PC-3 (cell line): Measurements from ENCODE around the gene TAF1B. TPM values are rescaled to one million over a fixed set of nuclear protein-coding genes. Genes with fewer than 3 reads are reported as not detected.

Source experiments
- ATAC-seq: fragments of 200-7000 bp; cut with Tn5 transposase; 2 replicates; pipeline ENCODE4 v1.9.1; 2020; ENCODE audit warnings: mild to moderate bottlenecking, moderate library complexity
- BruUV-seq: library from RNA; stranded (reverse); fragments of 400-500 nt; replicated peaks from 2 replicates; lab custom pipeline; 2021; lab: Mats Ljungman, UMichigan
- CTCF ChIA-PET: fragments of 300-600 bp; sonication (Branson Sonifier 250); formaldehyde crosslinking; loops from one replicate; lab custom pipeline; 2022; ENCODE audit warnings: antibody characterized with exemption; lab: Charles Lee
- POLR2A ChIA-PET: fragments of 300-600 bp; sonication (Branson Sonifier 250); formaldehyde crosslinking; loops from one replicate; lab custom pipeline; 2022; ENCODE audit warnings: antibody characterized with exemption; ENCODE audit not compliant: unreplicated experiment; lab: Charles Lee
- DNase-seq: peaks from one replicate; pipeline ENCODE4 v3.0.0-alpha.2; 2015
- H2AFZ ChIP-seq: fragments of 300-600 bp; sonication (generic); 2 replicates; pipeline ENCODE4 v1.6.0; 2016; ENCODE audit warnings: antibody characterized with exemption, low read length
- H3F3A ChIP-seq: fragments of 300-600 bp; sonication (generic); one replicate; pipeline ENCODE4 v1.6.0; 2017; ENCODE audit warnings: antibody characterized with exemption, low read length, control low read depth, mild to moderate bottlenecking; ENCODE audit not compliant: unreplicated experiment
- H3K27ac ChIP-seq: fragments of 300-600 bp; sonication (generic); 2 replicates; pipeline ENCODE4 v1.5.1; 2016; ENCODE audit warnings: mild to moderate bottlenecking, low read length
- H3K27me3 ChIP-seq: fragments of 300-600 bp; sonication (generic); 2 replicates; pipeline ENCODE4 v1.6.1; 2016; ENCODE audit warnings: low read length, mixed read lengths
- H3K36me3 ChIP-seq: fragments of 300-600 bp; sonication (generic); 2 replicates; pipeline ENCODE4 v1.6.1; 2016; ENCODE audit warnings: low read depth, mixed run types, low read length, mixed read lengths
- H3K4me1 ChIP-seq: fragments of 300-600 bp; sonication (generic); 2 replicates; pipeline ENCODE4 v1.5.1; 2016; ENCODE audit warnings: low read length; ENCODE audit not compliant: insufficient read depth
- H3K4me2 ChIP-seq: fragments of 300-600 bp; sonication (generic); 2 replicates; pipeline ENCODE4 v1.6.0; 2016; ENCODE audit warnings: low read length
- H3K4me3 ChIP-seq: fragments of 300-600 bp; sonication (generic); 2 replicates; pipeline ENCODE4 v1.5.1; 2016; ENCODE audit warnings: mild to moderate bottlenecking, low read length, mixed read lengths
- H3K79me2 ChIP-seq: fragments of 300-600 bp; sonication (generic); 2 replicates; pipeline ENCODE4 v1.6.1; 2017; ENCODE audit warnings: low read length, mixed read lengths
- H3K9ac ChIP-seq: fragments of 300-600 bp; sonication (generic); 2 replicates; pipeline ENCODE4 v1.6.0; 2016; ENCODE audit warnings: mild to moderate bottlenecking, low read length
- H3K9me2 ChIP-seq: fragments of 300-600 bp; sonication (generic); replicated peaks from 2 replicates; pipeline ENCODE4 v1.6.1; 2016; ENCODE audit warnings: mixed run types, low read length, mixed read lengths
- H3K9me3 ChIP-seq: fragments of 300-600 bp; sonication (generic); 2 replicates; pipeline ENCODE4 v1.6.1; 2016; ENCODE audit warnings: low read length, mixed read lengths
- H4K20me1 ChIP-seq: fragments of 300-600 bp; sonication (generic); 2 replicates; pipeline ENCODE4 v1.6.1; 2016; ENCODE audit warnings: low read length, mixed read lengths
- CTCF ChIP-seq: fragments of 300-600 bp; sonication (generic); conservative IDR thresholded peaks from 2 replicates; pipeline ENCODE4 v1.5.1; 2017; ENCODE audit warnings: antibody characterized with exemption, low read depth, mild to moderate bottlenecking, low read length
- EZH2 ChIP-seq: fragments of 300-600 bp; sonication (generic); IDR thresholded peaks from one replicate; pipeline ENCODE4 v1.6.1; 2017; ENCODE audit warnings: antibody characterized with exemption, mild to moderate bottlenecking, low read length; ENCODE audit not compliant: unreplicated experiment
- EZH2phosphoT487 ChIP-seq: fragments of 300-600 bp; sonication (generic); IDR thresholded peaks from 2 replicates; pipeline ENCODE4 v1.6.1; 2018; ENCODE audit warnings: mild to moderate bottlenecking, antibody characterized with exemption, low read length, borderline replicate concordance
- intact Hi-C: fragments of 100-400 bp; cut with micrococcal nuclease; formaldehyde crosslinking; loops from 2 replicates; pipeline ENCODE4 v1.9.0; 2023
- total RNA-seq: library from RNA; depleted of rRNA; stranded (reverse); fragments of >200 nt; gene quantifications from 2 replicates; pipeline ENCODE4 v1.2.3, GENCODE V29; 2014

The TAF1B gene
- total RNA-seq, 1 experiment from 2014 or later: 39.5 TPM

- Histone ChIP-seq H3K4me1 (peaks cover 17% of the 10 kb centered on the region), H3K9ac (no peak overlapping the region), H4K20me1 (no peaks in the 10 kb centered on the region), H3F3A (no peaks in the 10 kb centered on the region), H2AFZ (no peak overlapping the region), H3K36me3 (no peaks in the 10 kb centered on the region), H3K27me3 (no peaks in the 10 kb centered on the region), H3K27ac (no peak overlapping the region), H3K9me2 (no peaks in the 10 kb centered on the region), H3K9me3 (no peaks in the 10 kb centered on the region), H3K79me2 (peaks cover 21% of the 10 kb centered on the region), H3K4me3 (no peak overlapping the region), H3K4me2 (no peak overlapping the region)
- BruUV-seq: no TSS peak
- TF ChIP-seq CTCF (no peak), EZH2phosphoT487 (no peak), EZH2 (no peak)
- intact Hi-C loops: no loop called here
- ChIA-PET POLR2A (no interaction called here), CTCF (no interaction called here)
- DNase-seq (no peak), ATAC-seq (no peak)
Observed at GRCh38 chr2:9949239-9949991, 106.1 kb downstream of the TAF1B start.

GRCh38 chr2:9949992-9950520, 106.8 kb downstream of the TAF1B start:
- no peak overlapping the region for H3K27ac ChIP-seq
- CTCF ChIA-PET: no interaction called here
- H3K9me3 ChIP-seq: no peaks in the 10 kb centered on the region
- H4K20me1 ChIP-seq: no peaks in the 10 kb centered on the region
- TF ChIP-seq EZH2phosphoT487 (no peak), CTCF (no peak), EZH2 (no peak)
- peak overlapping the region; percentile 87; the same call in 1 of the 2 replicates for H3K4me2 ChIP-seq
- no TSS peak for BruUV-seq
- H3K9me2 ChIP-seq: no peaks in the 10 kb centered on the region
- H3K4me1 ChIP-seq: peaks cover 23% of the 10 kb centered on the region
- DNase-seq: no peak
- 0 out of 2 replicates have a peak, but pooled peaks cover under 1% of the 10 kb centered on the region for H3K36me3 ChIP-seq
- no peaks in the 10 kb centered on the region for H3K27me3 ChIP-seq
- peak overlapping the region; percentile 76; the same call in 1 of the 2 replicates for H3K4me3 ChIP-seq
- POLR2A ChIA-PET: interaction anchor here (0.6 kb wide), 1 partner anchor 118 kb away, joined by 6 read pairs; no protein-coding TSS in a partner anchor
- no peak overlapping the region for H3K9ac ChIP-seq
- H2AFZ ChIP-seq: peak overlapping the region; percentile 89; the same call in 1 of the 2 replicates
- ATAC-seq: no peak
- no peaks in the 10 kb centered on the region for H3F3A ChIP-seq
- intact Hi-C loops: loop anchor here (5.0 to 10.0 kb wide), 3 partner anchors 53 to 148 kb away; partner anchors contain the start of gene TAF1B
- H3K79me2 ChIP-seq: peaks cover 28% of the 10 kb centered on the region
